A673 (cell line): ENCODE data around the gene NR2C2. TPM values are rescaled to one million over a fixed set of nuclear protein-coding genes. Genes with fewer than 3 reads are reported as not detected.

Source experiments
- BruUV-seq: library from RNA; stranded (reverse); fragments of 400-500 nt; replicated peaks from 2 replicates; lab custom pipeline; 2021; lab: Mats Ljungman, UMichigan
- CTCF ChIA-PET: fragments of 300-600 bp; sonication (Branson Sonifier 250); formaldehyde crosslinking; loops from one replicate; lab custom pipeline; 2022; ENCODE audit warnings: antibody characterized with exemption; lab: Charles Lee
- POLR2A ChIA-PET: fragments of 300-600 bp; sonication (Branson Sonifier 250); formaldehyde crosslinking; loops from one replicate; lab custom pipeline; 2022; ENCODE audit warnings: antibody characterized with exemption; ENCODE audit not compliant: low non-redundant PET; lab: Charles Lee
- DNase-seq: peaks from one replicate; pipeline ENCODE4 v3.0.0-alpha.2; 2015; ENCODE audit warnings: low spot score
- H3K27ac ChIP-seq: fragments of 200-600 bp; sonication (generic); 2 replicates; pipeline ENCODE4 v1.5.1; 2016; ENCODE audit warnings: mixed run types, low read depth, mild to moderate bottlenecking, mixed read lengths, antibody characterized with exemption, low read length; ENCODE audit not compliant: poor library complexity, severe bottlenecking
- H3K27me3 ChIP-seq: fragments of 200-600 bp; sonication (generic); replicated peaks from 2 replicates; pipeline ENCODE4 v1.6.1; 2017; ENCODE audit warnings: mixed run types, low read depth, mild to moderate bottlenecking, mixed read lengths, antibody characterized with exemption, low read length; ENCODE audit not compliant: insufficient read depth, poor library complexity
- H3K36me3 ChIP-seq: fragments of 200-600 bp; sonication (generic); 2 replicates; pipeline ENCODE4 v1.6.1; 2016; ENCODE audit warnings: mixed run types, mild to moderate bottlenecking, mixed read lengths, antibody characterized with exemption, low read length; ENCODE audit not compliant: insufficient read depth, poor library complexity, severe bottlenecking
- H3K4me1 ChIP-seq: fragments of 200-600 bp; sonication (generic); 2 replicates; pipeline ENCODE4 v1.6.1; 2017; ENCODE audit warnings: mixed run types, mild to moderate bottlenecking, mixed read lengths, antibody characterized with exemption, low read length; ENCODE audit not compliant: insufficient read depth, poor library complexity, severe bottlenecking
- H3K4me3 ChIP-seq: fragments of 200-600 bp; sonication (generic); 2 replicates; pipeline ENCODE4 v1.5.1; 2016; ENCODE audit warnings: low read depth, mixed run types, mild to moderate bottlenecking, mixed read lengths, low read length; ENCODE audit not compliant: poor library complexity, severe bottlenecking
- H3K9me3 ChIP-seq: fragments of 200-600 bp; sonication (generic); 2 replicates; pipeline ENCODE4 v1.6.1; 2016; ENCODE audit warnings: mixed run types, low read depth, mild to moderate bottlenecking, mixed read lengths, antibody characterized with exemption, low read length; ENCODE audit not compliant: poor library complexity, severe bottlenecking
- CTCF ChIP-seq: fragments of 300-800, 200-600 bp; sonication (generic); conservative IDR thresholded peaks from 2 replicates; pipeline ENCODE4 v1.5.1; 2017; ENCODE audit warnings: low read depth, mild to moderate bottlenecking, antibody characterized with exemption, low read length, moderate library complexity, mixed read lengths
- EZH2 ChIP-seq: fragments of 200-600 bp; sonication (generic); IDR thresholded peaks from 2 replicates; pipeline ENCODE4 v1.6.1; 2017; ENCODE audit warnings: borderline replicate concordance, low read depth, mild to moderate bottlenecking, mixed read lengths, antibody characterized with exemption, low read length; ENCODE audit not compliant: poor library complexity, severe bottlenecking
- intact Hi-C: fragments of 100-400 bp; cut with micrococcal nuclease; formaldehyde crosslinking; loops from one replicate; pipeline ENCODE4 v1.10.0; 2022; ENCODE audit not compliant: unreplicated experiment
- total RNA-seq: library from RNA; stranded (reverse); gene quantifications from 2 replicates; pipeline ENCODE4 v1.2.3, GENCODE V29; 2021

NR2C2 gene
- total RNA-seq, 1 experiment from 2014 or later: 56.5 TPM

GRCh38 chr3:14913926-14914778 is 33.2 kb upstream of the NR2C2 start:
- H3K9me3 ChIP-seq: no peaks in the 10 kb centered on the region
- H3K4me3 ChIP-seq: no peak overlapping the region
- TF ChIP-seq EZH2 (no peak), CTCF (0 out of 2 replicates have a peak, but pooled peaks have one; percentile 29)
- intact Hi-C loops: no loop called here
- DNase-seq: no peak
- no TSS peak for BruUV-seq
- ChIA-PET CTCF (interaction anchor here (0.5 kb wide), 1 partner anchor 26 kb away, joined by 3 read pairs; no protein-coding TSS in a partner anchor), POLR2A (no interaction called here)
- H3K4me1 ChIP-seq: no peaks in the 10 kb centered on the region
- no peak overlapping the region for H3K27ac ChIP-seq
- no peaks in the 10 kb centered on the region for H3K27me3 ChIP-seq
- H3K36me3 ChIP-seq: no peaks in the 10 kb centered on the region

- no peaks in the 10 kb centered on the region for H3K9me3 ChIP-seq
- no peak overlapping the region for H3K4me3 ChIP-seq
- TF ChIP-seq CTCF (no peak), EZH2 (no peak)
- no peak overlapping the region for H3K27ac ChIP-seq
- H3K4me1 ChIP-seq: no peaks in the 10 kb centered on the region
- POLR2A ChIA-PET: no interaction called here
- CTCF ChIA-PET: interaction anchor here (0.5 kb wide), 1 partner anchor 26 kb away, joined by 3 read pairs; no protein-coding TSS in a partner anchor
- no TSS peak for BruUV-seq
- no peaks in the 10 kb centered on the region for H3K27me3 ChIP-seq
- intact Hi-C loops: no loop called here
- H3K36me3 ChIP-seq: no peaks in the 10 kb centered on the region
- DNase-seq: no peak
These were observed 32.6 kb upstream of the NR2C2 start for GRCh38 chr3:14914779-14915117.

- ChIA-PET POLR2A (no interaction called here), CTCF (no interaction called here)
- no peak overlapping the region for H3K27ac ChIP-seq
- H3K27me3 ChIP-seq: no peaks in the 10 kb centered on the region
- no TSS peak for BruUV-seq
- intact Hi-C loops: no loop called here
- H3K36me3 ChIP-seq: no peaks in the 10 kb centered on the region
- TF ChIP-seq CTCF (no peak; the same call in 1 of the 2 replicates), EZH2 (no peak)
- DNase-seq: no peak
- no peaks in the 10 kb centered on the region for H3K4me1 ChIP-seq
- H3K9me3 ChIP-seq: no peaks in the 10 kb centered on the region
- no peak overlapping the region for H3K4me3 ChIP-seq
These were observed 31.7 kb upstream of the NR2C2 start for GRCh38 chr3:14915636-14916222.
